ENCODE measurements around the gene ZNF730. TPM values are rescaled to one million over a fixed set of nuclear protein-coding genes. Genes with fewer than 3 reads are reported as not detected.
"Not testable (repeated sequence)": the region's sequence is repeated elsewhere in the genome, so short reads cannot be mapped to it uniquely, and the experiment has no call there.

The ZNF730 gene
- polyA plus RNA-seq, 1 experiment: 0.63 TPM

GRCh38 chr19:23101241-23101640 is 15.6 kb upstream of the ZNF730 start:
- DNase-seq (ENCODE audit: low read depth, low spot score): no peak
- Histone ChIP-seq H3K27ac (ENCODE audit: low read depth, low read length) (no peak overlapping the region), H3K4me3 (ENCODE audit: low read depth, low read length) (no peak overlapping the region), H3K27me3 (ENCODE audit: control insufficient read depth, insufficient read depth, low read length) (no peaks in the 10 kb centered on the region), H3K9me3 (ENCODE audit: control insufficient read depth, insufficient read depth, low read length) (no peaks in the 10 kb centered on the region)
- ChIA-PET POLR2A (no interaction called here), CTCF (no interaction called here)
- TF ChIP-seq CTCF (IDR thresholded peaks at IDR 0.05; ENCODE audit: low read depth, low read length): no peak

GRCh38 chr19:23118400-23118799 is 1.6 kb downstream of the ZNF730 start:
- TF ChIP-seq CTCF (IDR thresholded peaks at IDR 0.05; ENCODE audit: low read depth, low read length): no peak

GRCh38 chr19:23134211-23134610 is 17.4 kb downstream of the ZNF730 start:
- H3K27ac ChIP-seq (ENCODE audit: low read depth, low read length); H3K27me3 ChIP-seq (ENCODE audit: control insufficient read depth, insufficient read depth, low read length); H3K4me3 ChIP-seq (ENCODE audit: low read depth, low read length); DNase-seq (ENCODE audit: low read depth, low spot score); CTCF ChIA-PET; POLR2A ChIA-PET; H3K9me3 ChIP-seq (ENCODE audit: control insufficient read depth, insufficient read depth, low read length): not testable (repeated sequence)

More at GRCh38 chr19:23118400-23118799, 1.6 kb downstream of the ZNF730 start:
- DNase-seq (ENCODE audit: low read depth, low spot score): no peak
- POLR2A ChIA-PET: interaction anchor here (0.5 kb wide), 1 partner anchor 155 kb away, joined by 3 read pairs; no protein-coding TSS in a partner anchor
- H3K9me3 ChIP-seq (ENCODE audit: control insufficient read depth, insufficient read depth, low read length): peaks cover 4% of the 10 kb centered on the region; the same call in 1 of the 2 replicates
- CTCF ChIA-PET: no interaction called here
- no peak overlapping the region for H3K4me3 ChIP-seq (ENCODE audit: low read depth, low read length)
- H3K27ac ChIP-seq (ENCODE audit: low read depth, low read length): no peak overlapping the region
- H3K27me3 ChIP-seq (ENCODE audit: control insufficient read depth, insufficient read depth, low read length): no peaks in the 10 kb centered on the region

GRCh38 chr19:23145617-23146415 is 29.0 kb downstream of the ZNF730 start:
- ChIA-PET POLR2A (no interaction called here), CTCF (no interaction called here)
- no peak for TF ChIP-seq CTCF (IDR thresholded peaks at IDR 0.05; ENCODE audit: low read depth, low read length)
- H3K27ac ChIP-seq (ENCODE audit: low read depth, low read length): no peak overlapping the region
- no peak overlapping the region for H3K4me3 ChIP-seq (ENCODE audit: low read depth, low read length)
- H3K9me3 ChIP-seq (ENCODE audit: control insufficient read depth, insufficient read depth, low read length): peaks cover 20% of the 10 kb centered on the region
- H3K27me3 ChIP-seq (ENCODE audit: control insufficient read depth, insufficient read depth, low read length): no peaks in the 10 kb centered on the region
- DNase-seq (ENCODE audit: low read depth, low spot score): no peak

- ChIA-PET POLR2A (no interaction called here), CTCF (no interaction called here)
- DNase-seq (ENCODE audit: low read depth, low spot score): no peak
- Histone ChIP-seq H3K9me3 (ENCODE audit: control insufficient read depth, insufficient read depth, low read length) (peaks cover 27% of the 10 kb centered on the region), H3K27ac (ENCODE audit: low read depth, low read length) (no peak overlapping the region), H3K27me3 (ENCODE audit: control insufficient read depth, insufficient read depth, low read length) (no peaks in the 10 kb centered on the region), H3K4me3 (ENCODE audit: low read depth, low read length) (no peak overlapping the region)
- TF ChIP-seq CTCF (IDR thresholded peaks at IDR 0.05; ENCODE audit: low read depth, low read length): no peak
Observed at GRCh38 chr19:23160766-23161165, 43.9 kb downstream of the ZNF730 start.

GRCh38 chr19:23168286-23168685 is 51.5 kb downstream of the ZNF730 start:
- POLR2A ChIA-PET; H3K27me3 ChIP-seq (ENCODE audit: control insufficient read depth, insufficient read depth, low read length); DNase-seq (ENCODE audit: low read depth, low spot score); H3K4me3 ChIP-seq (ENCODE audit: low read depth, low read length); CTCF ChIA-PET; H3K27ac ChIP-seq (ENCODE audit: low read depth, low read length): not testable (repeated sequence)
- H3K9me3 ChIP-seq (ENCODE audit: control insufficient read depth, insufficient read depth, low read length): peaks cover 13% of the 10 kb centered on the region
